Keratinocyte (primary cell): ENCODE data around the gene POLR1A. TPM values are rescaled to one million over a fixed set of nuclear protein-coding genes. Genes with fewer than 3 reads are reported as not detected.

ENCODE experiments used
- DNase-seq: peaks from one replicate; pipeline ENCODE4 v3.0.0-alpha.2; 2011; ENCODE audit warnings: low read depth, missing footprints, low spot score
- FAIRE-seq: peaks from 2 replicates; lab custom pipeline; 2011; peaks lifted over from hg19 to GRCh38; lab: Jason Lieb, UNC
- H2AFZ ChIP-seq: 2 replicates; pipeline ENCODE4 v1.6.0; 2012; ENCODE audit warnings: low read length, control low read depth, inconsistent platforms; ENCODE audit not compliant: control insufficient read depth
- H3K27ac ChIP-seq: 2 replicates; pipeline ENCODE4 v1.5.1; 2011; ENCODE audit warnings: low read length; ENCODE audit not compliant: control insufficient read depth, insufficient read depth
- H3K27me3 ChIP-seq: 3 replicates; pipeline ENCODE4 v1.6.0; 2011; ENCODE audit warnings: low read length; ENCODE audit not compliant: control insufficient read depth, insufficient read depth; ENCODE audit errors: extremely low read depth
- H3K36me3 ChIP-seq, 2 experiments: 2 replicates in 1 of 2; 3 replicates in 1 of 2; pipeline ENCODE4 v1.5.1; 2011; ENCODE audit warnings: low read length in 2 of 2, mild to moderate bottlenecking in 1 of 2; ENCODE audit not compliant: control insufficient read depth in 2 of 2, insufficient read depth in 2 of 2; ENCODE audit errors: extremely low read depth in 1 of 2
- H3K4me1 ChIP-seq: 3 replicates; pipeline ENCODE4 v1.5.1; 2011; ENCODE audit warnings: low read length; ENCODE audit not compliant: control insufficient read depth, insufficient read depth; ENCODE audit errors: extremely low read depth
- H3K4me2 ChIP-seq: 3 replicates; pipeline ENCODE4 v1.6.0; 2011; ENCODE audit warnings: low read depth, low read length; ENCODE audit not compliant: control insufficient read depth, insufficient read depth; ENCODE audit errors: extremely low read depth
- H3K4me3 ChIP-seq, 3 experiments: fragments of 200-600 bp in 1 of 3; sonication (generic) in 1 of 3; 2 replicates in 2 of 3; 3 replicates in 1 of 3; pipeline ENCODE4 v1.5.1; 2011 to 2016; ENCODE audit warnings: low read length in 3 of 3, mild to moderate bottlenecking in 3 of 3, control low read depth in 2 of 3, inconsistent platforms in 1 of 3, low read depth in 1 of 3, mixed read lengths in 1 of 3, mixed run types in 1 of 3, moderate library complexity in 1 of 3; ENCODE audit not compliant: control insufficient read depth in 2 of 3, insufficient read depth in 2 of 3; ENCODE audit errors: extremely low read depth in 1 of 3
- H3K79me2 ChIP-seq: 2 replicates; pipeline ENCODE4 v1.6.0; 2012; ENCODE audit warnings: low read length; ENCODE audit not compliant: control insufficient read depth, insufficient read depth
- H3K9ac ChIP-seq: 3 replicates; pipeline ENCODE4 v1.6.0; 2011; ENCODE audit warnings: low read length; ENCODE audit not compliant: control insufficient read depth, insufficient read depth; ENCODE audit errors: extremely low read depth
- H3K9me1 ChIP-seq: 3 replicates; pipeline ENCODE4 v1.6.0; 2011; ENCODE audit warnings: low read length; ENCODE audit not compliant: control insufficient read depth, insufficient read depth; ENCODE audit errors: extremely low read depth
- H3K9me3 ChIP-seq: 2 replicates; pipeline ENCODE4 v1.5.1; 2012; ENCODE audit warnings: low read depth, low read length; ENCODE audit not compliant: control insufficient read depth
- H4K20me1 ChIP-seq: 3 replicates; pipeline ENCODE4 v1.6.0; 2011; ENCODE audit warnings: low read length; ENCODE audit not compliant: control insufficient read depth, insufficient read depth; ENCODE audit errors: extremely low read depth
- CTCF ChIP-seq, 3 experiments: IDR thresholded peaks in 1 of 3; conservative IDR thresholded peaks in 1 of 3; optimal IDR thresholded peaks in 1 of 3; 2 replicates in 2 of 3; 3 replicates in 1 of 3; pipeline versions ENCODE3 to v1.5.1; 2011; ENCODE audit warnings: low read length in 3 of 3, mild to moderate bottlenecking in 3 of 3, moderate library complexity in 2 of 3, control low read depth in 1 of 3, inconsistent platforms in 1 of 3; ENCODE audit not compliant: insufficient read depth in 2 of 3; ENCODE audit errors: extremely low read depth in 1 of 3
- EZH2 ChIP-seq: IDR thresholded peaks from one replicate; pipeline ENCODE4 v1.6.1; 2012; ENCODE audit warnings: inconsistent platforms, mild to moderate bottlenecking, low read length, moderate library complexity
- dilution Hi-C: fragments of 300-500 bp; cut with MboI; formaldehyde crosslinking; loops from one replicate; pipeline ENCODE4 v1.7.0; 2020; ENCODE audit warnings: low sequenced_read_pairs; ENCODE audit not compliant: extremely low pct_ligation_motif_present
- polyA plus RNA-seq, 5 experiments: library from polyadenylated mRNA; depleted of rRNA in 3 of 5; stranded (reverse) in 3 of 5; stranded (forward) in 1 of 5; unstranded in 1 of 5; fragments of >200 nt; gene quantifications; 1 replicate in 1 of 5; 2 replicates in 3 of 5; 3 replicates in 1 of 5; pipeline versions ENCODE4 v1.2.1 to v1.2.3, GENCODE V29; 2011 to 2012; ENCODE audit warnings: missing spikeins in 2 of 5, low read depth in 1 of 5, low replicate concordance in 1 of 5

The POLR1A gene
- polyA plus RNA-seq, 1 donor (not counting 4 experiments of a cell fraction or from before 2014, with no cell fraction given), result 16.1 TPM

- H3K4me2 ChIP-seq, result no peak overlapping the region
- no peaks in the 10 kb centered on the region for H3K9me3 ChIP-seq
- TF ChIP-seq CTCF (optimal IDR thresholded peaks at IDR 0.05 in 1 of 3, IDR thresholded peaks at IDR 0.05 in 1 of 3, conservative IDR thresholded peaks at IDR 0.05 in 1 of 3; ENCODE audit: extremely low read depth in 1 of 3, insufficient read depth in 2 of 3, low read length in 3 of 3), result no peak
- TF ChIP-seq EZH2, result no peak
- no peaks in the 10 kb centered on the region for H4K20me1 ChIP-seq
- no peak overlapping the region for H3K4me3 ChIP-seq
- no peak for DNase-seq
- no peak overlapping the region for H3K9ac ChIP-seq
- H3K27me3 ChIP-seq, result no peaks in the 10 kb centered on the region
- no peaks in the 10 kb centered on the region for H3K79me2 ChIP-seq
- FAIRE-seq, result no peak
- dilution Hi-C loops, result no loop called here
- H3K9me1 ChIP-seq, result no peaks in the 10 kb centered on the region
- no peak overlapping the region for H3K27ac ChIP-seq
- no peaks in the 10 kb centered on the region for H3K4me1 ChIP-seq
- no peaks in the 10 kb centered on the region for H3K36me3 ChIP-seq
- no peak overlapping the region for H2AFZ ChIP-seq
Observed at GRCh38 chr2:85994897-85995647, 110.6 kb downstream of the POLR1A start.

DNA sequence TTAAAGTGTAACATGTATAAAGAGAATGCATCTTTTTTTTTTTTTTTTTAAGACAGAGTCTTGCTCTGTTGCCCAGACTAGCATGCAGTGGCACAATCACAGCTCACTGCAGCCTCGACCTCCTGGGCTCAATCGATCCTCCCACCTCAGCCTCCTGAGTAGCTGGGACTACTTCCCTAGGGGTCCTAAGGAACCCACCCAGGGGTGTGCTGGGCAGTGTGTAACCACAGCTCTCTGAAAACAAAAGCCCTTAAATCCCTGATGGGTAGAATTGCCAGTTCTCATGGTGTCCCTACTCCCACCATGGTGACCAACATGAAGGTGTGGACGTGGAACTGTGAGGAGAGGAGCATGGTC, 111.3 kb downstream of the POLR1A start:
- dilution Hi-C loops, result no loop called here
- Histone ChIP-seq H3K9ac (no peak overlapping the region), H3K9me1 (no peaks in the 10 kb centered on the region), H3K27ac (no peak overlapping the region), H3K4me1 (no peaks in the 10 kb centered on the region), H3K4me3 (no peak overlapping the region), H4K20me1 (no peaks in the 10 kb centered on the region), H3K79me2 (no peaks in the 10 kb centered on the region), H2AFZ (no peak overlapping the region), H3K36me3 (no peaks in the 10 kb centered on the region), H3K27me3 (no peaks in the 10 kb centered on the region), H3K4me2 (no peak overlapping the region), H3K9me3 (no peaks in the 10 kb centered on the region)
- FAIRE-seq (no peak), DNase-seq (no peak)
- TF ChIP-seq EZH2 (no peak), CTCF (optimal IDR thresholded peaks at IDR 0.05 in 1 of 3, IDR thresholded peaks at IDR 0.05 in 1 of 3, conservative IDR thresholded peaks at IDR 0.05 in 1 of 3; ENCODE audit: extremely low read depth in 1 of 3, insufficient read depth in 2 of 3, low read length in 3 of 3) (no peak)
